HG03342 (cell line): Measurements from ENCODE around the gene C16orf74.

Source experiments
- ATAC-seq: cut with Tn5 transposase; IDR thresholded peaks from one replicate; pipeline ENCODE4 v1.9.1; 2021; ENCODE audit warnings: mild to moderate bottlenecking, moderate library complexity; ENCODE audit not compliant: unreplicated experiment

The C16orf74 gene

GRCh38 chr16:85659805-85660511, 90.9 kb downstream of the C16orf74 start:
- ATAC-seq = peak; percentile 62

GRCh38 chr16:85659336-85659735, 91.6 kb downstream of the C16orf74 start:
- ATAC-seq = no peak

- ATAC-seq = no peak
These were observed 92.2 kb downstream of the C16orf74 start for GRCh38 chr16:85658504-85659326.

- ATAC-seq = no peak
These were observed 92.9 kb downstream of the C16orf74 start for GRCh38 chr16:85657996-85658395.
